A673 (cell line): Measurements from ENCODE around the gene GRAMD1A. TPM values are rescaled to one million over a fixed set of nuclear protein-coding genes. Genes with fewer than 3 reads are reported as not detected.

Experiments used
- BruUV-seq: library from RNA; stranded (reverse); fragments of 400-500 nt; replicated peaks from 2 replicates; lab custom pipeline; 2021; lab: Mats Ljungman, UMichigan
- CTCF ChIA-PET: fragments of 300-600 bp; sonication (Branson Sonifier 250); formaldehyde crosslinking; loops from one replicate; lab custom pipeline; 2022; ENCODE audit warnings: antibody characterized with exemption; lab: Charles Lee
- POLR2A ChIA-PET: fragments of 300-600 bp; sonication (Branson Sonifier 250); formaldehyde crosslinking; loops from one replicate; lab custom pipeline; 2022; ENCODE audit warnings: antibody characterized with exemption; ENCODE audit not compliant: low non-redundant PET; lab: Charles Lee
- DNase-seq: peaks from one replicate; pipeline ENCODE4 v3.0.0-alpha.2; 2015; ENCODE audit warnings: low spot score
- H3K27ac ChIP-seq: fragments of 200-600 bp; sonication (generic); 2 replicates; pipeline ENCODE4 v1.5.1; 2016; ENCODE audit warnings: mixed run types, low read depth, mild to moderate bottlenecking, mixed read lengths, antibody characterized with exemption, low read length; ENCODE audit not compliant: poor library complexity, severe bottlenecking
- H3K27me3 ChIP-seq: fragments of 200-600 bp; sonication (generic); replicated peaks from 2 replicates; pipeline ENCODE4 v1.6.1; 2017; ENCODE audit warnings: mixed run types, low read depth, mild to moderate bottlenecking, mixed read lengths, antibody characterized with exemption, low read length; ENCODE audit not compliant: insufficient read depth, poor library complexity
- H3K36me3 ChIP-seq: fragments of 200-600 bp; sonication (generic); 2 replicates; pipeline ENCODE4 v1.6.1; 2016; ENCODE audit warnings: mixed run types, mild to moderate bottlenecking, mixed read lengths, antibody characterized with exemption, low read length; ENCODE audit not compliant: insufficient read depth, poor library complexity, severe bottlenecking
- H3K4me1 ChIP-seq: fragments of 200-600 bp; sonication (generic); 2 replicates; pipeline ENCODE4 v1.6.1; 2017; ENCODE audit warnings: mixed run types, mild to moderate bottlenecking, mixed read lengths, antibody characterized with exemption, low read length; ENCODE audit not compliant: insufficient read depth, poor library complexity, severe bottlenecking
- H3K4me3 ChIP-seq: fragments of 200-600 bp; sonication (generic); 2 replicates; pipeline ENCODE4 v1.5.1; 2016; ENCODE audit warnings: low read depth, mixed run types, mild to moderate bottlenecking, mixed read lengths, low read length; ENCODE audit not compliant: poor library complexity, severe bottlenecking
- H3K9me3 ChIP-seq: fragments of 200-600 bp; sonication (generic); 2 replicates; pipeline ENCODE4 v1.6.1; 2016; ENCODE audit warnings: mixed run types, low read depth, mild to moderate bottlenecking, mixed read lengths, antibody characterized with exemption, low read length; ENCODE audit not compliant: poor library complexity, severe bottlenecking
- CTCF ChIP-seq: fragments of 300-800, 200-600 bp; sonication (generic); conservative IDR thresholded peaks from 2 replicates; pipeline ENCODE4 v1.5.1; 2017; ENCODE audit warnings: low read depth, mild to moderate bottlenecking, antibody characterized with exemption, low read length, moderate library complexity, mixed read lengths
- EZH2 ChIP-seq: fragments of 200-600 bp; sonication (generic); IDR thresholded peaks from 2 replicates; pipeline ENCODE4 v1.6.1; 2017; ENCODE audit warnings: borderline replicate concordance, low read depth, mild to moderate bottlenecking, mixed read lengths, antibody characterized with exemption, low read length; ENCODE audit not compliant: poor library complexity, severe bottlenecking
- intact Hi-C: fragments of 100-400 bp; cut with micrococcal nuclease; formaldehyde crosslinking; loops from one replicate; pipeline ENCODE4 v1.10.0; 2022; ENCODE audit not compliant: unreplicated experiment
- total RNA-seq: library from RNA; stranded (reverse); gene quantifications from 2 replicates; pipeline ENCODE4 v1.2.3, GENCODE V29; 2021

Gene GRAMD1A
- total RNA-seq, 1 experiment from 2014 or later: 87.3 TPM

- Histone ChIP-seq H3K27me3 (peaks cover 16% of the 10 kb centered on the region), H3K36me3 (no peaks in the 10 kb centered on the region), H3K4me3 (no peak overlapping the region), H3K27ac (no peak overlapping the region), H3K4me1 (no peaks in the 10 kb centered on the region), H3K9me3 (no peaks in the 10 kb centered on the region)
- no peak for DNase-seq
- intact Hi-C loops: no loop called here
- ChIA-PET CTCF (interaction anchor here (0.5 to 1.0 kb wide), 3 partner anchors 14 to 954 kb away, joined by 3 to 5 read pairs (median 3); no protein-coding TSS in a partner anchor), POLR2A (no interaction called here)
- no peak for TF ChIP-seq EZH2
- no peak for TF ChIP-seq CTCF
- no TSS peak for BruUV-seq
Observed at GRCh38 chr19:35058370-35058769, 58.2 kb downstream of the GRAMD1A start.

GRCh38 chr19:35059006-35059798, 59.1 kb downstream of the GRAMD1A start:
- H3K36me3 ChIP-seq: no peaks in the 10 kb centered on the region
- H3K9me3 ChIP-seq: no peaks in the 10 kb centered on the region
- no peak overlapping the region for H3K27ac ChIP-seq
- ChIA-PET POLR2A (no interaction called here), CTCF (interaction anchor here (1.0 kb wide), 1 partner anchor 15 kb away, joined by 3 read pairs; no protein-coding TSS in a partner anchor)
- no peak for DNase-seq
- intact Hi-C loops: no loop called here
- no peaks in the 10 kb centered on the region for H3K4me1 ChIP-seq
- BruUV-seq: no TSS peak
- H3K4me3 ChIP-seq: no peak overlapping the region
- no peak for TF ChIP-seq EZH2
- TF ChIP-seq CTCF: no peak
- H3K27me3 ChIP-seq: peaks cover 16% of the 10 kb centered on the region

- Histone ChIP-seq H3K4me3 (no peak overlapping the region), H3K4me1 (no peaks in the 10 kb centered on the region), H3K27me3 (peaks cover 16% of the 10 kb centered on the region), H3K9me3 (no peaks in the 10 kb centered on the region), H3K36me3 (no peaks in the 10 kb centered on the region), H3K27ac (no peak overlapping the region)
- intact Hi-C loops: no loop called here
- POLR2A ChIA-PET: no interaction called here
- no peak for TF ChIP-seq EZH2
- no peak for TF ChIP-seq CTCF
- no peak for DNase-seq
- CTCF ChIA-PET: no interaction called here
- no TSS peak for BruUV-seq
Observed at GRCh38 chr19:35059799-35060091, 59.6 kb downstream of the GRAMD1A start.
